ENCODE measurements around the gene REV1. TPM values are rescaled to one million over a fixed set of nuclear protein-coding genes. Genes with fewer than 3 reads are reported as not detected.

Gene REV1
- total RNA-seq, 2 experiments from 2014 or later, result 51.6 to 68.1 TPM

GRCh38 chr2:99509387-99509786, 19.6 kb upstream of the REV1 start:
- no TSS peak for BruUV-seq (replicated peaks)
- Histone ChIP-seq H3K9me3 (ENCODE audit: low read length) (no peaks in the 10 kb centered on the region), H3K4me2 (ENCODE audit: low read length) (no peak overlapping the region), H3K36me3 (ENCODE audit: insufficient read depth, low read length) (no peaks in the 10 kb centered on the region), H3K4me1 (ENCODE audit: insufficient read depth, low read length, poor library complexity, severe bottlenecking) (peaks cover 9% of the 10 kb centered on the region), H3K4me3 (ENCODE audit: low read depth, low read length, poor library complexity, severe bottlenecking) (no peak overlapping the region), H3K9me2 (ENCODE audit: insufficient read depth, low read length) (no peaks in the 10 kb centered on the region), H3K79me2 (ENCODE audit: insufficient read depth, low read depth, low read length) (no peaks in the 10 kb centered on the region), H2AFZ (ENCODE audit: low read length) (no peak overlapping the region), H4K20me1 (ENCODE audit: insufficient read depth, low read length) (no peaks in the 10 kb centered on the region), H3K27ac (ENCODE audit: low read depth, low read length, poor library complexity, severe bottlenecking) (no peak overlapping the region)
- CTCF ChIA-PET (ENCODE audit: unreplicated experiment), result no interaction called here
- POLR2A ChIA-PET, result interaction anchor here (0.6 to 0.7 kb wide), 2 partner anchors 19 to 66 kb away, joined by 3 to 4 read pairs; no protein-coding TSS in a partner anchor
- intact Hi-C loops (cut with micrococcal nuclease; ENCODE audit: unreplicated experiment), result no loop called here
- no peak for TF ChIP-seq CTCF (conservative IDR thresholded peaks at IDR 0.05; ENCODE audit: low read length)
- no peak for TF ChIP-seq EZH2phosphoT487 (IDR thresholded peaks at IDR 0.05; ENCODE audit: borderline replicate concordance, low read depth, low read length)
- no peak for DNase-seq (ENCODE audit: low spot score)

- BruUV-seq (replicated peaks), result no TSS peak
- ChIA-PET CTCF (ENCODE audit: unreplicated experiment) (no interaction called here), POLR2A (interaction anchor here (0.7 kb wide), 2 partner anchors 95 to 877 kb away, joined by 3 to 4 read pairs; no protein-coding TSS in a partner anchor)
- H3K4me3 ChIP-seq (ENCODE audit: low read depth, low read length, poor library complexity, severe bottlenecking), result no peak overlapping the region
- no peak for TF ChIP-seq CTCF (conservative IDR thresholded peaks at IDR 0.05; ENCODE audit: low read length)
- TF ChIP-seq EZH2phosphoT487 (IDR thresholded peaks at IDR 0.05; ENCODE audit: borderline replicate concordance, low read depth, low read length), result no peak
- H3K79me2 ChIP-seq (ENCODE audit: insufficient read depth, low read depth, low read length), result no peaks in the 10 kb centered on the region
- DNase-seq (ENCODE audit: low spot score), result no peak
- H4K20me1 ChIP-seq (ENCODE audit: insufficient read depth, low read length), result no peaks in the 10 kb centered on the region
- no peaks in the 10 kb centered on the region for H3K9me3 ChIP-seq (ENCODE audit: low read length)
- H3K4me1 ChIP-seq (ENCODE audit: insufficient read depth, low read length, poor library complexity, severe bottlenecking), result peaks cover 9% of the 10 kb centered on the region
- no peak overlapping the region for H2AFZ ChIP-seq (ENCODE audit: low read length)
- intact Hi-C loops (cut with micrococcal nuclease; ENCODE audit: unreplicated experiment), result no loop called here
- H3K36me3 ChIP-seq (ENCODE audit: insufficient read depth, low read length), result no peaks in the 10 kb centered on the region
- H3K4me2 ChIP-seq (ENCODE audit: low read length), result no peak overlapping the region
- H3K27ac ChIP-seq (ENCODE audit: low read depth, low read length, poor library complexity, severe bottlenecking), result no peak overlapping the region
- no peaks in the 10 kb centered on the region for H3K9me2 ChIP-seq (ENCODE audit: insufficient read depth, low read length)
Measured at GRCh38 chr2:99507937-99508818, 18.4 kb upstream of the REV1 start.
